ENCODE measurements around the gene SERGEF. TPM values are rescaled to one million over a fixed set of nuclear protein-coding genes. Genes with fewer than 3 reads are reported as not detected.
A peak's percentile ranks its signal among the peaks of the same experiment; 100 is the strongest.

Gene SERGEF
- total and polyA plus RNA-seq, 5 experiments from 2014 or later = 46.5 to 70.3 (median 61.8) TPM

DNA sequence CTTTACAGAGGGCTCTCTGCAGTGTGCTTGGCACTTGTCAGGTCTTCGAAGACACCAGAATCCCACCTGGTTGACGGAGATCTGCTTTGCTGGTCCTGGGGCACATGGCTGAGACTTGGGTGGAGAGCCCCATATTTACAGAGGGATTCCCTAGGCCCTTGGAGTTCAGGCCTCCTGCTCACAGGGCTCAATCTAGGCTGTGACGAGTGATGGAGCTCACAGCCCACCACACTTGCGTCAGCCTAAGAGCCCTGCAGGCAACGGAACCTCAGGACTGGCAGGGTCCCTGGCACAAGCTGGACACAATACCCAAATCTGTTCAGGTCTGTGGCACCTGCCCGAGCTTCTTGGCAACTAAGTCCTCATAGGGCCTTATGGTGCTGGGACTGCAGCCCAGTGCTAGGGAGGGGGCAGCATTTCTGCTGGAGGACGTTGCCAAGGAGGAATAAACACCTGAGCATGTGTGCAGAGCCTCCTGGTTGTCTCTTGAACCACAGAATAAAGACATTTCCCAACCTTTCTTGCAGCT, 219.1 kb downstream of the SERGEF start:
- Mint-ChIP-seq H3K36me3 (peaks cover 0 to 18% (median 15%) of the 10 kb centered on the region in 3 donors), H3K9me3 (peaks cover 0 to 8% (median 0%) of the 10 kb centered on the region in 9 donors), H3K4me1 (peaks cover 0 to 6% (median 1%) of the 10 kb centered on the region in 4 donors), H3K27ac (no peak overlapping the region), H3K27me3 (no peaks in the 10 kb centered on the region), H3K4me3 (no peak overlapping the region)
- POLR2A ChIA-PET = no interaction called here
- ATAC-seq (no peak), DNase-seq (no peak)

DNA sequence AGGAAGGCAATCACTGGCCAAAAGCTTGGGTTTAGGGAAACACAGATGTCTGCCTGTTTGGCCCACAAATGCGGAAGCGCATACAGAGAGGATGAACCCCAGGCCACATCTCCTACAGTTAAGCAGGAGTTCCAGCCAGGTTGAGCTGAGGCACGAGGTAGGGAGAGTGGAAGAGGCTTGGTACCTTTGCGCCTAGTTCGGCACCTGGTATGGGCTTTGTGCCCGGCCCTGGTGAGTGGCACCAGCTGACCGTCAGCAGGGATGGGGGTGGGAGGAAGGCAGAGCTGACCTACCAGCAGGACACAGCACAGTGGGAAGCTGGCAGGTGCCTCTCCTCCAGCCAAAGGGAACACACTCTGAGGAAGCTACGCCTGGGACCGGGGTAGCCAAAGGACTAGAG, 220.7 kb downstream of the SERGEF start:
- DNase-seq = no peak
- H3K9me3 Mint-ChIP-seq = peaks cover 0 to 13% (median 0%) of the 10 kb centered on the region in 9 donors

GRCh38 chr11:17791144-17791543, 221.7 kb downstream of the SERGEF start:
- Mint-ChIP-seq H3K27ac (no peak overlapping the region), H3K9me3 (peaks cover 0 to 13% (median 0%) of the 10 kb centered on the region in 9 donors), H3K27me3 (no peaks in the 10 kb centered on the region), H3K36me3 (peaks cover 0 to 29% (median 28%) of the 10 kb centered on the region in 3 donors), H3K4me3 (no peak overlapping the region), H3K4me1 (peaks cover 0 to 9% (median 1%) of the 10 kb centered on the region in 4 donors)
- POLR2A ChIA-PET = no interaction called here
- no peak for DNase-seq
- ATAC-seq = no peak

More for the DNA sequence above, 220.7 kb downstream of the SERGEF start:
- POLR2A ChIA-PET = no interaction called here
- Mint-ChIP-seq H3K27me3 (no peaks in the 10 kb centered on the region), H3K27ac (no peak overlapping the region), H3K4me1 (peaks cover 0 to 9% (median 1%) of the 10 kb centered on the region in 4 donors), H3K36me3 (peaks cover 0 to 27% (median 26%) of the 10 kb centered on the region in 3 donors), H3K4me3 (no peak overlapping the region)
- ATAC-seq = no peak

DNA sequence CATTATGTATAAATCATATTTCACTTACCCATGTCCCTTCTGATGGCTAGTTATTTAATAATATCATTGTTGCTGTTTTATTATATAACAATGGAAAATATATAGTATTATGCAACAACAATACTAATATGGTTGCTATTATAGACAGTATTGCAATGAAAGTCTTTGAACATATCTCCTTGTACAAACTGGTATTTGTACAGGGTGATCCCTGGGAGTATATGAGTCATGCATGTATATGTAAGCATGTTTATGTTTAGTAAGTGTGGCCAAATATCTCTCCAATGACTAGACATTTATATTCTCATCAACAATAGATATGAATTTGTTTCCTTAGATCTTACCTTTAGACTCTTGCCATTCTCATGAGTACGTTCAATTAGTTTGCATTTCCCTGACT, 222.4 kb downstream of the SERGEF start:
- no peaks in the 10 kb centered on the region for H3K27me3 Mint-ChIP-seq
- H3K36me3 Mint-ChIP-seq = peaks cover 0 to 31% (median 30%) of the 10 kb centered on the region in 3 donors
- H3K4me1 Mint-ChIP-seq = peaks cover 0 to 9% (median 1%) of the 10 kb centered on the region in 4 donors
- peaks cover 0 to 13% (median 0%) of the 10 kb centered on the region in 9 donors for H3K9me3 Mint-ChIP-seq
- no peak for DNase-seq
- no peak overlapping the region for H3K4me3 Mint-ChIP-seq
- POLR2A ChIA-PET = no interaction called here
- ATAC-seq = no peak
- no peak overlapping the region for H3K27ac Mint-ChIP-seq

GRCh38 chr11:17788084-17788483, 224.8 kb downstream of the SERGEF start:
- Mint-ChIP-seq H3K27ac (no peak overlapping the region), H3K27me3 (no peaks in the 10 kb centered on the region)
- POLR2A ChIA-PET = no interaction called here

DNA sequence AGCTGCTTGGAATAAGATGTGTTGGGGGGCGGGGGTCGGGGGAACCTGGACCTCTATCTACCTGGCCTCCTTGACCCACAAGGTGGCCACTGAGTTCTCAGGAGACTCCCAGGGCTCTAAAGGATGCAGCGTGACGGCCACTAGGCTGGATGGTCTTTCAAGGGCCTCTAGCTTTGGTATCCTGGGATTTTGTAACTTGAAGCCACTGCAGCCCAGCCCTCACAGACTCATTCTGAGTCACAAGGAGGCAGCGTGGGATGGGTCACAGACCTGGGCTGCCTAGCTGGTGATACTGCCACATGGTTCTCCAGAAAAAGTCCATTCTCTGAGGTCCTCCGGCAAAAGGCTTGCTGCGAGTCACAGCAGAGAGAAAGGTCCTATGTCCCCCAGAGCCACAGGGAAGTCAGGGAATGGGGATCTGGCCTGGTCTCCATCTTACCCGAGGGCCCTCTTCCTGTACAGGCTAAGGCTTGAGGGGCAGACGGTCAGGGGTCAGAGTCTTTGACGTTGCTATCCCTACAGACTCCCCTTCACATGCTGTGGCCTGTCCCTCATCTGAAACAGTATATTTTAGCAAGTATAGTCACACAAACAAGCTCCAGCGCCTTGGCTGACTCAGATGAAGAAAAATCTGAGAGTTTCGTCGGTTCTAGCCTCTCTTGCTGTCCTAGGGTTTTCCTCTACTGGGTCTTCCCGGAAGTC, 225.9 kb downstream of the SERGEF start:
- ATAC-seq = no peak
- DNase-seq = peak in 1 of 10 donors; percentile 11
- Mint-ChIP-seq H3K9me3 (peaks cover 0 to 13% (median 0%) of the 10 kb centered on the region in 9 donors), H3K4me1 (peaks cover 0 to 7% (median 0%) of the 10 kb centered on the region in 4 donors), H3K36me3 (peaks cover 0 to 31% (median 30%) of the 10 kb centered on the region in 3 donors), H3K27me3 (no peaks in the 10 kb centered on the region), H3K27ac (no peak overlapping the region), H3K4me3 (no peak overlapping the region)
- POLR2A ChIA-PET = no interaction called here

More at GRCh38 chr11:17788084-17788483, 224.8 kb downstream of the SERGEF start:
- Mint-ChIP-seq H3K4me1 (peaks cover 0 to 9% (median 1%) of the 10 kb centered on the region in 4 donors), H3K9me3 (peaks cover 0 to 13% (median 0%) of the 10 kb centered on the region in 9 donors), H3K4me3 (no peak overlapping the region), H3K36me3 (peaks cover 0 to 31% (median 30%) of the 10 kb centered on the region in 3 donors)
- DNase-seq (no peak), ATAC-seq (no peak)

- no peak overlapping the region for H3K4me3 Mint-ChIP-seq
- DNase-seq (peak in 1 of 10 donors; percentile 18), ATAC-seq (no peak)
- no peaks in the 10 kb centered on the region for H3K27me3 Mint-ChIP-seq
- H3K4me1 Mint-ChIP-seq = peaks cover 0 to 5% (median 0%) of the 10 kb centered on the region in 4 donors
- peaks cover 0 to 7% (median 0%) of the 10 kb centered on the region in 9 donors for H3K9me3 Mint-ChIP-seq
- no peak overlapping the region for H3K27ac Mint-ChIP-seq
- POLR2A ChIA-PET = no interaction called here
- H3K36me3 Mint-ChIP-seq = peaks cover 0 to 20% (median 16%) of the 10 kb centered on the region in 3 donors
These were observed 229.0 kb downstream of the SERGEF start for GRCh38 chr11:17783878-17784277.

DNA sequence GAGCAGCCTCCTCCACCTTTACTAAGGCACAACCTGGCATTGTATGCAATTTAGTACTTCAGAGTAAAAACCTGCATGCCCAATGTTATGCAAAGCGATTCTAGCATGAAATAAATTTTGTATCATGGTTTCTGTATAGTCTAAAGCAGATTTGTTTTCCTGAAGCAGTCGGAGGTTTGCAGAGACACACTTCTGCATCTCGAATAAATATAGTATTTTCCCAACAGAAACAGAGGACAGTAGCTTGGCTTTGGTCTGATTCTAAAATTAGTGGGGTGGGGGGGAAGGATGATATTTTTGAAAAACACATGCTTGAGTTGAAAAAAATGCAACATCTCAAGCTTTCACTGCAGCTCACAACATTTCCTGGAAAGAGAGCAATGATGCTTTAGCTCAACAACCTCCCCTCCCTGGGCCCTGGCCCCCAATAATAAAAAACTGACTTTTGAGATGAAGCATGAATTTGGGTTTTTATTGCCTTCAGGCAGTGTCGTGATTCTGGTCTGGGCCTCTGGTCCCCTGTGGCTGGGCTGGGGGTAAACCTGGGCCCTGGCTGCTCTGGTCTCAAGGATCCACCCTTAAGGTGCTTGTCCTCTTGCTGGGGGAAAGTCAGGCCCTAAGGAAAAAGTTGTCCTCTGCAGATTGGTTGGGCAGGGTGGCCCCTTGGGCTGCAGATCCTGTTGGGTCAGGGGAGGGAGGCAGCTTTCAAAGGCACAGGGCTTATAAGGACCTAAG, 230.1 kb downstream of the SERGEF start:
- POLR2A ChIA-PET = no interaction called here
- Mint-ChIP-seq H3K4me1 (no peaks in the 10 kb centered on the region), H3K4me3 (no peak overlapping the region)

DNA sequence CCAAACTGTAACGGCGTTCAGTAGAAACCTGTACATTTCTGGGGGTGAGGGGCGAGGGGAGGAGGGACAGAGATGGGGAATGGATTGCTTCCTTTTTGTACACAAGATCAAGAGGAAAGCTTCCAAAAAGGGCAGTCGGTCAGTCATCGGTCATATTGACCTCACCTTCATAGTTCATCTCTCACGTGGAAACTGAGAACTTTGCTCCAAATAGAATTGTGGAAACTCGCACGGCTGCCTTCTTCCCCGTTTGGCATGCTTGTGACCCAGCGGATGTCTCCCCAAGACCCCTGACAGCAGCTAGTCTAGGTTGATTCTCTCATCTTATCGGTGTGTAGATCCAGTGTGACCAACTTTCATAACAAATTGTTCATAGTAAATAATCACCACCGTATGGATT, 230.7 kb downstream of the SERGEF start:
- Mint-ChIP-seq H3K27me3 (no peaks in the 10 kb centered on the region), H3K27ac (no peak overlapping the region), H3K4me3 (no peak overlapping the region), H3K36me3 (peaks cover 0 to 5% (median 2%) of the 10 kb centered on the region in 3 donors), H3K4me1 (no peaks in the 10 kb centered on the region), H3K9me3 (no peaks in the 10 kb centered on the region)
- POLR2A ChIA-PET = no interaction called here
- DNase-seq = no peak
- no peak for ATAC-seq

More for the DNA sequence above, 230.1 kb downstream of the SERGEF start:
- DNase-seq (peak in 1 of 10 donors; percentile 23), ATAC-seq (no peak)
- Mint-ChIP-seq H3K27me3 (no peaks in the 10 kb centered on the region), H3K9me3 (no peaks in the 10 kb centered on the region), H3K27ac (no peak overlapping the region), H3K36me3 (peaks cover 0 to 10% (median 7%) of the 10 kb centered on the region in 3 donors)

DNA sequence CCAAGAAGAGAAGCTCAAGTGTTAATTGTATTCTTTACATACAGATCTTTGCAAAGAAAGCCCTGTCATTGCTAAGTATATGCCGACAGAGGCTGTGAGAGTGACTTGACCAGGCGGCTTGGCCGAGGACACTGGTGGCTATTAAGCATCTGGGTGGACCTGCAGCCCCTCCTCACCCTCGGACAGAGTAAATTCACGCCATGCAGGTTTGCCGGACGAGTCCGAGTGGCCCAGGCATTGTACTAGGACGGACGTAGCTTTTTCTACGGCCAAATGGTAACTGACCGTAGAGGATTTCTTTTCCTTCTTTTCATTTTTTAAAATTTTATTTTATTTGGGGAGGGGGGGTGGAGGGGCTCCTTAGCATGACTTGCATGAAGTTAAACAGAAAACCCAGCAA, 231.2 kb downstream of the SERGEF start:
- H3K9me3 Mint-ChIP-seq = no peaks in the 10 kb centered on the region
- POLR2A ChIA-PET = no interaction called here
- DNase-seq (peak in 1 of 10 donors; percentile 35), ATAC-seq (no peak)
- H3K27ac Mint-ChIP-seq = no peak overlapping the region
- no peaks in the 10 kb centered on the region for H3K27me3 Mint-ChIP-seq
- no peak overlapping the region for H3K4me3 Mint-ChIP-seq
- H3K36me3 Mint-ChIP-seq = peaks cover 0 to 3% (median 2%) of the 10 kb centered on the region in 3 donors
- H3K4me1 Mint-ChIP-seq = no peaks in the 10 kb centered on the region

GRCh38 chr11:17781221-17781620, 231.6 kb downstream of the SERGEF start:
- ATAC-seq (no peak), DNase-seq (peak in 1 of 10 donors; percentile 41)
- H3K27me3 Mint-ChIP-seq = no peaks in the 10 kb centered on the region
- no peak overlapping the region for H3K27ac Mint-ChIP-seq
- H3K9me3 Mint-ChIP-seq = no peaks in the 10 kb centered on the region
- peaks cover 0 to 3% (median 2%) of the 10 kb centered on the region in 3 donors for H3K36me3 Mint-ChIP-seq
- no peak overlapping the region for H3K4me3 Mint-ChIP-seq
- POLR2A ChIA-PET = no interaction called here
- H3K4me1 Mint-ChIP-seq = no peaks in the 10 kb centered on the region

DNA sequence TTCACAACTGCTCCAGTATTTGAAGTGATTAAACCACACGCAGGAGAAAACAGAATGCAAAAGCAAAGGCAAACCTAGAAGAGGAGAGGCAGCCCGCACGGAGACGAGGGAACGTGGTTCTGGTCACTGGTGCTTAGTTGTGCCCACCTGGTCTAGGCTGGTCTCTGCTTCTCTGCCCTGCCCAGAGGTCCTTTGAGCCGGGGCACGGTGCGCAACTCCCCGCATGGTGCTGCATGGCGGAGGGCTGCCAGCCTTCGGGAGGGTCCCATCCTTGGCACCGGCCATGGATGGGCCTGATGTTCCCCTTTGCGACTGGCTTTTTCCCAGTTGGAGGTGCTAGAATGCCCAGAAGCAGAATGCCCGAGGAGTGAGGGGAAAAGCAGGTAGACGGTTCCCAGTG, 232.2 kb downstream of the SERGEF start:
- no peaks in the 10 kb centered on the region for H3K27me3 Mint-ChIP-seq
- H3K27ac Mint-ChIP-seq = no peak overlapping the region
- ATAC-seq (no peak), DNase-seq (no peak)
- no peak overlapping the region for H3K4me3 Mint-ChIP-seq
- no peaks in the 10 kb centered on the region for H3K4me1 Mint-ChIP-seq
- POLR2A ChIA-PET = no interaction called here
- peaks cover 0 to 2% (median 0%) of the 10 kb centered on the region in 9 donors for H3K9me3 Mint-ChIP-seq
- peaks cover 0 to under 1% (median 0%) of the 10 kb centered on the region in 3 donors for H3K36me3 Mint-ChIP-seq
